Neural cell (in vitro differentiated cells): ENCODE data around the gene ADD1.

ENCODE experiments used
- CTCF ChIP-seq: fragments of 450-650 bp; IDR thresholded peaks from 2 replicates; pipeline ENCODE4 v1.5.1; 2014; ENCODE audit warnings: antibody characterized with exemption, mild to moderate bottlenecking, moderate library complexity; ENCODE audit not compliant: poor library complexity, severe bottlenecking
- EP300 ChIP-seq: fragments of 450-650 bp; conservative IDR thresholded peaks from 2 replicates; pipeline ENCODE4 v1.6.1; 2014; ENCODE audit warnings: antibody characterized with exemption, mild to moderate bottlenecking, moderate library complexity; ENCODE audit not compliant: poor library complexity, severe bottlenecking
- EZH2 ChIP-seq: fragments of 200-600, 300-800 bp; shearing (Covaris generic), sonication (generic); IDR thresholded peaks from 2 replicates; pipeline ENCODE4 v1.6.1; 2014; ENCODE audit warnings: antibody characterized with exemption, low read length, borderline replicate concordance, mild to moderate bottlenecking; ENCODE audit not compliant: insufficient read depth, poor library complexity, severe bottlenecking
- MXI1 ChIP-seq: fragments of 450-650 bp; conservative IDR thresholded peaks from 2 replicates; pipeline ENCODE4 v1.6.1; 2014; ENCODE audit warnings: antibody characterized with exemption, mild to moderate bottlenecking; ENCODE audit not compliant: poor library complexity, severe bottlenecking
- POLR2AphosphoS5 ChIP-seq: IDR thresholded peaks from 2 replicates; pipeline ENCODE4 v1.6.1; 2012
- RAD21 ChIP-seq: fragments of 450-650 bp; conservative IDR thresholded peaks from 2 replicates; pipeline ENCODE4 v1.6.1; 2014; ENCODE audit warnings: antibody characterized with exemption, mild to moderate bottlenecking, moderate library complexity
- REST ChIP-seq: IDR thresholded peaks from 2 replicates; pipeline ENCODE4 v1.6.1; 2012; ENCODE audit warnings: borderline replicate concordance
- SMC3 ChIP-seq: fragments of 450-650 bp; conservative IDR thresholded peaks from 2 replicates; pipeline ENCODE4 v1.6.1; 2014; ENCODE audit warnings: antibody characterized with exemption, mild to moderate bottlenecking, moderate library complexity; ENCODE audit not compliant: poor library complexity
- TAF1 ChIP-seq: IDR thresholded peaks from 2 replicates; pipeline ENCODE4 v1.6.1; 2012; ENCODE audit warnings: low read depth

- no peak for TF ChIP-seq CTCF
- no peak for TF ChIP-seq REST
- TF ChIP-seq EZH2 = no peak
- no peak for TF ChIP-seq POLR2AphosphoS5
- TF ChIP-seq SMC3 = no peak
- no peak for TF ChIP-seq RAD21
- no peak for TF ChIP-seq EP300
- TF ChIP-seq MXI1 = no peak
- TF ChIP-seq TAF1 = no peak
Observed at GRCh38 chr4:2879026-2879425, 35.4 kb downstream of the ADD1 start.
